ENCODE measurements around the gene DIPK1B. TPM values are rescaled to one million over a fixed set of nuclear protein-coding genes. Genes with fewer than 3 reads are reported as not detected.

DIPK1B gene
- polyA plus RNA-seq, 1 of the 3 experiments (the other 2 are of a cell fraction) = 24.5 TPM

GRCh38 chr9:136738960-136739359 lies 26.6 kb downstream of the DIPK1B start:
- no peak overlapping the region for H3K9ac ChIP-seq
- TF ChIP-seq FOXJ3 (CRISPR knock-in tag; IDR thresholded peaks at IDR 0.05) (no peak), MXI1 (IDR thresholded peaks at IDR 0.05; ENCODE audit: low read depth, low read length) (no peak), RXRA (IDR thresholded peaks at IDR 0.05; ENCODE audit: borderline replicate concordance, low read depth) (no peak), POLR2AphosphoS5 (IDR thresholded peaks at IDR 0.05; ENCODE audit: low read depth, low read length) (no peak), ELF1 (IDR thresholded peaks at IDR 0.05) (no peak)
- WGBS (ENCODE audit: low lambda C conversion rate) = 88% methylated on average over 17 of the region's 20 CpGs
- H3K4me2 ChIP-seq = no peak overlapping the region
- H3K4me1 ChIP-seq (ENCODE audit: control insufficient read depth in 1 of 2, insufficient read depth in 2 of 2, low read depth in 1 of 2, low read length in 1 of 2) = peaks cover 0 to 5% of the 10 kb centered on the region in 2 experiments; a peak in 1 of 4 replicates
- no peak for DNase-seq
- ChIA-PET CTCF (no interaction called here), POLR2A (no interaction called here)
- no peak overlapping the region for H3K4me3 ChIP-seq (ENCODE audit: low read depth in 2 of 2, low read length in 1 of 2)
- H3K79me2 ChIP-seq (ENCODE audit: insufficient read depth) = no peaks in the 10 kb centered on the region
- H3K27ac ChIP-seq (ENCODE audit: low read depth in 2 of 2, low read length in 1 of 2) = no peak overlapping the region
- no peak overlapping the region for H2AFZ ChIP-seq (ENCODE audit: low read depth)
- H4K20me1 ChIP-seq (ENCODE audit: insufficient read depth) = no peaks in the 10 kb centered on the region
- no peaks in the 10 kb centered on the region for H3F3A ChIP-seq (replicated peaks; ENCODE audit: insufficient read depth)
- no peaks in the 10 kb centered on the region for H3K36me3 ChIP-seq (replicated peaks in 1 of 2; ENCODE audit: control insufficient read depth in 1 of 2, insufficient read depth in 2 of 2, low read length in 1 of 2)
- no peaks in the 10 kb centered on the region for H3K27me3 ChIP-seq (ENCODE audit: insufficient read depth)
- no peaks in the 10 kb centered on the region for H3K9me3 ChIP-seq
- H3K9me2 ChIP-seq = no peaks in the 10 kb centered on the region

GRCh38 chr9:136739509-136739908 lies 27.1 kb downstream of the DIPK1B start:
- Histone ChIP-seq H3K27ac (ENCODE audit: low read depth in 2 of 2, low read length in 1 of 2) (no peak overlapping the region), H3K27me3 (ENCODE audit: insufficient read depth) (no peaks in the 10 kb centered on the region), H3K9me2 (no peaks in the 10 kb centered on the region), H3F3A (replicated peaks; ENCODE audit: insufficient read depth) (no peaks in the 10 kb centered on the region), H3K36me3 (replicated peaks in 1 of 2; ENCODE audit: control insufficient read depth in 1 of 2, insufficient read depth in 2 of 2, low read length in 1 of 2) (no peaks in the 10 kb centered on the region), H3K9ac (no peak overlapping the region), H3K4me2 (no peak overlapping the region), H3K4me3 (ENCODE audit: low read depth in 2 of 2, low read length in 1 of 2) (no peak overlapping the region), H4K20me1 (ENCODE audit: insufficient read depth) (no peaks in the 10 kb centered on the region), H3K9me3 (no peaks in the 10 kb centered on the region), H3K79me2 (ENCODE audit: insufficient read depth) (no peaks in the 10 kb centered on the region), H3K4me1 (ENCODE audit: control insufficient read depth in 1 of 2, insufficient read depth in 2 of 2, low read depth in 1 of 2, low read length in 1 of 2) (peaks cover 0 to 5% of the 10 kb centered on the region in 2 experiments; a peak in 1 of 4 replicates), H2AFZ (ENCODE audit: low read depth) (no peak overlapping the region)
- 71% methylated on average over 20 of the region's 23 CpGs for WGBS (ENCODE audit: low lambda C conversion rate)
- DNase-seq = no peak
- ChIA-PET POLR2A (no interaction called here), CTCF (no interaction called here)
- no peak for TF ChIP-seq ZBTB33 (IDR thresholded peaks at IDR 0.05; ENCODE audit: borderline replicate concordance, low read depth)
- TF ChIP-seq TCF12 (IDR thresholded peaks at IDR 0.05) = no peak
- no peak for TF ChIP-seq NRF1 (IDR thresholded peaks at IDR 0.05; ENCODE audit: low read depth, low read length)
- TF ChIP-seq FOXJ3 (CRISPR knock-in tag; IDR thresholded peaks at IDR 0.05) = no peak
- TF ChIP-seq USF1 (IDR thresholded peaks at IDR 0.05; ENCODE audit: borderline replicate concordance, low read depth) = no peak
- no peak for TF ChIP-seq EP300 (IDR thresholded peaks at IDR 0.05; ENCODE audit: borderline replicate concordance in 1 of 2, low read depth in 1 of 2, low read length in 1 of 2)
- TF ChIP-seq MEF2A (IDR thresholded peaks at IDR 0.05; ENCODE audit: borderline replicate concordance, low read depth) = no peak
- no peak for TF ChIP-seq POLR2AphosphoS5 (IDR thresholded peaks at IDR 0.05; ENCODE audit: low read depth, low read length)
- no peak for TF ChIP-seq SIN3A (IDR thresholded peaks at IDR 0.05; ENCODE audit: borderline replicate concordance, low read depth, low read length)

Data from SK-N-SH (cell line).